Measurements from ENCODE around the gene URI1. TPM values are rescaled to one million over a fixed set of nuclear protein-coding genes. Genes with fewer than 3 reads are reported as not detected.

URI1 gene, protein sequence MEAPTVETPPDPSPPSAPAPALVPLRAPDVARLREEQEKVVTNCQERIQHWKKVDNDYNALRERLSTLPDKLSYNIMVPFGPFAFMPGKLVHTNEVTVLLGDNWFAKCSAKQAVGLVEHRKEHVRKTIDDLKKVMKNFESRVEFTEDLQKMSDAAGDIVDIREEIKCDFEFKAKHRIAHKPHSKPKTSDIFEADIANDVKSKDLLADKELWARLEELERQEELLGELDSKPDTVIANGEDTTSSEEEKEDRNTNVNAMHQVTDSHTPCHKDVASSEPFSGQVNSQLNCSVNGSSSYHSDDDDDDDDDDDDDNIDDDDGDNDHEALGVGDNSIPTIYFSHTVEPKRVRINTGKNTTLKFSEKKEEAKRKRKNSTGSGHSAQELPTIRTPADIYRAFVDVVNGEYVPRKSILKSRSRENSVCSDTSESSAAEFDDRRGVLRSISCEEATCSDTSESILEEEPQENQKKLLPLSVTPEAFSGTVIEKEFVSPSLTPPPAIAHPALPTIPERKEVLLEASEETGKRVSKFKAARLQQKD
- 86.2 to 102 TPM (median 89.4 TPM) in 5 replicates for total RNA-seq (2022; extraction: Qiagen RNA extraction)

DNA sequence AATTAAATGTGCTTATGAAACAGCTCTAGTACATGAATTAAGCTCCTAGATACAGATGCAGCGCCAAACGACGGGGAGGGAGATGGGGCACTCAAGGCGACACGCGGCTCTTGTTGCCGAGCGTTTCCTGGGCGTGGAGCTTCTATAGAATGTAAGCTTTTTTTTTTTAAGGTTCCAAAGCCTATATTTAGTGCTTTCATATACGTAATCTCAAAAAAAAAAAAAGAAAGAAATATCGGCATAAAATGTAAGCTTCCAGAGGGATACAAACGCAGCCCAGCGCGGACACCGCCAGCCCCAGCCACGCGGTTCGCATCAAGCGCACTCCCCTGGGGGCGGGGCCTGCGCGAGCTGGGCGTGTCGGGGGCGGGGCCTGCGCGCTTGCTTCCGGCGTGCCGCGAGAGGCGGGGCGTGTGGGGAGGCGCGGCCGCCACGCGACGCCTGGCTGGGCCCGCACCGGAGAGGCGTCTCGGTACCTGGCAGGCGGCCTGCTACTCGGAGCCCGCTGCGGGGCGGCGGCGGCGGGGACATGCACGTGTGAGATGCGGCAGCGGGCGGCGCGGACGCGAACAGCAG is at the start of gene URI1:
Gene URI1, plus strand, starts transcription at position 412 of the 576 bp plus-strand sequence. CDS start 309 bp downstream, outside the sequence.

Other genes with a start within 250 kb of the URI1 start
- gene C19orf12, start 227.0 kb upstream of the URI1 start, total RNA-seq (2022; extraction: Qiagen RNA extraction) = 39.7 to 52.7 TPM (median 49.9 TPM) in 5 replicates
- gene CCNE1, start 130.2 kb upstream of the URI1 start, total RNA-seq (2022; extraction: Qiagen RNA extraction) = 23.4 to 27.5 TPM (median 24.5 TPM) in 5 replicates

All from A549 treated with Mapracorat at 1 μM for 4 hours (cell line).